ENCODE data around the gene PDE4D.

DNA sequence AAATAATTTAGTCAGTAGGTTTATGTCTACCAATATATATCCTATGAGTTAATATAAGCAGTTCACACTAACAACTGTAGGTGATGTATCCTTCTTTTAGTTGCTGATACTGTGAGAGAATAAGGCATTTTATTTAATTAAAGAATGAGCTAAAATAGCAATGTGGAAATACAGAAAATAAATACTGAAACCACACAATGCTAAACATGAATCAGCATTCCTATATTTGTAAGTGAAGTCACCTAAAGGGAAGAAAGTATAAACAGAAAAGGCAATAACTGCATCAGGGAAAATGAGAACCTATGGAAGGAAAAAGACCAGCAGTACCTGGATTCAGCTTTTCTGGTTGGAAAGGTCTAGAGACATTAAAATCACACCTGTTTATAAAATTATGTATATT is 336.0 kb downstream of the PDE4D start:
- TF ChIP-seq, protein P1, sequence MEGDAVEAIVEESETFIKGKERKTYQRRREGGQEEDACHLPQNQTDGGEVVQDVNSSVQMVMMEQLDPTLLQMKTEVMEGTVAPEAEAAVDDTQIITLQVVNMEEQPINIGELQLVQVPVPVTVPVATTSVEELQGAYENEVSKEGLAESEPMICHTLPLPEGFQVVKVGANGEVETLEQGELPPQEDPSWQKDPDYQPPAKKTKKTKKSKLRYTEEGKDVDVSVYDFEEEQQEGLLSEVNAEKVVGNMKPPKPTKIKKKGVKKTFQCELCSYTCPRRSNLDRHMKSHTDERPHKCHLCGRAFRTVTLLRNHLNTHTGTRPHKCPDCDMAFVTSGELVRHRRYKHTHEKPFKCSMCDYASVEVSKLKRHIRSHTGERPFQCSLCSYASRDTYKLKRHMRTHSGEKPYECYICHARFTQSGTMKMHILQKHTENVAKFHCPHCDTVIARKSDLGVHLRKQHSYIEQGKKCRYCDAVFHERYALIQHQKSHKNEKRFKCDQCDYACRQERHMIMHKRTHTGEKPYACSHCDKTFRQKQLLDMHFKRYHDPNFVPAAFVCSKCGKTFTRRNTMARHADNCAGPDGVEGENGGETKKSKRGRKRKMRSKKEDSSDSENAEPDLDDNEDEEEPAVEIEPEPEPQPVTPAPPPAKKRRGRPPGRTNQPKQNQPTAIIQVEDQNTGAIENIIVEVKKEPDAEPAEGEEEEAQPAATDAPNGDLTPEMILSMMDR (optimal IDR thresholded peaks at IDR 0.05 in 1 of 3, IDR thresholded peaks at IDR 0.05 in 1 of 3, conservative IDR thresholded peaks at IDR 0.05 in 1 of 3; ENCODE audit: extremely low read depth in 1 of 3, insufficient read depth in 2 of 3, low read length in 3 of 3) = no peak
- TF ChIP-seq EZH2 (IDR thresholded peaks at IDR 0.05; ENCODE audit: low read length) = no peak
